ENCODE results near the gene SLC2A2.

SLC2A2 gene

DNA sequence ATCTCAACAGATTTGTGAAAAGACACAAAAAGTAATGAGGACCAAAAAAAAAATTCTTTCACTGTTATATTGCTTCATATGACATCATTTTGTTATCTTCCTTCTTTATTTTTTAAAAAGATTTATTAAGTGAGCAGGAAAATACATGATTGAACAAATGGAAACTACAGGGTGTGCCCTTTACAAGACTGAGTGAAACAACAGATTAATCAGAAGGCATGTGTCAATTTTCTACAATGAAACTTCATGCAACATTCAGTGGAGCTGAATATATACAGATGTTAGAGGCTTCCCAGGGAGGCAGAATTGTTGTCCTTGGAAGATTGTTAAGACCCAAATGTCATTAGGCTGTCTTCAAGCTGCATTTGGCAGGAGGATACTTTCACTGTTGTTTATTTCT is 28.4 kb upstream of the SLC2A2 start:
- no peak for TF ChIP-seq SIN3A (IDR thresholded peaks at IDR 0.05; ENCODE audit: borderline replicate concordance, insufficient read depth, low read length)
- TF ChIP-seq, protein P1, sequence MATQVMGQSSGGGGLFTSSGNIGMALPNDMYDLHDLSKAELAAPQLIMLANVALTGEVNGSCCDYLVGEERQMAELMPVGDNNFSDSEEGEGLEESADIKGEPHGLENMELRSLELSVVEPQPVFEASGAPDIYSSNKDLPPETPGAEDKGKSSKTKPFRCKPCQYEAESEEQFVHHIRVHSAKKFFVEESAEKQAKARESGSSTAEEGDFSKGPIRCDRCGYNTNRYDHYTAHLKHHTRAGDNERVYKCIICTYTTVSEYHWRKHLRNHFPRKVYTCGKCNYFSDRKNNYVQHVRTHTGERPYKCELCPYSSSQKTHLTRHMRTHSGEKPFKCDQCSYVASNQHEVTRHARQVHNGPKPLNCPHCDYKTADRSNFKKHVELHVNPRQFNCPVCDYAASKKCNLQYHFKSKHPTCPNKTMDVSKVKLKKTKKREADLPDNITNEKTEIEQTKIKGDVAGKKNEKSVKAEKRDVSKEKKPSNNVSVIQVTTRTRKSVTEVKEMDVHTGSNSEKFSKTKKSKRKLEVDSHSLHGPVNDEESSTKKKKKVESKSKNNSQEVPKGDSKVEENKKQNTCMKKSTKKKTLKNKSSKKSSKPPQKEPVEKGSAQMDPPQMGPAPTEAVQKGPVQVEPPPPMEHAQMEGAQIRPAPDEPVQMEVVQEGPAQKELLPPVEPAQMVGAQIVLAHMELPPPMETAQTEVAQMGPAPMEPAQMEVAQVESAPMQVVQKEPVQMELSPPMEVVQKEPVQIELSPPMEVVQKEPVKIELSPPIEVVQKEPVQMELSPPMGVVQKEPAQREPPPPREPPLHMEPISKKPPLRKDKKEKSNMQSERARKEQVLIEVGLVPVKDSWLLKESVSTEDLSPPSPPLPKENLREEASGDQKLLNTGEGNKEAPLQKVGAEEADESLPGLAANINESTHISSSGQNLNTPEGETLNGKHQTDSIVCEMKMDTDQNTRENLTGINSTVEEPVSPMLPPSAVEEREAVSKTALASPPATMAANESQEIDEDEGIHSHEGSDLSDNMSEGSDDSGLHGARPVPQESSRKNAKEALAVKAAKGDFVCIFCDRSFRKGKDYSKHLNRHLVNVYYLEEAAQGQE (IDR thresholded peaks at IDR 0.05; ENCODE audit: insufficient read depth in 1 of 2, low read depth in 2 of 2, low read length in 2 of 2) = no peak
- TF ChIP-seq TAF1 (IDR thresholded peaks at IDR 0.05; ENCODE audit: borderline replicate concordance, insufficient read depth, low read length) = no peak
- TF ChIP-seq FOXP2 (optimal IDR thresholded peaks at IDR 0.05; ENCODE audit: borderline replicate concordance, extremely low read depth, extremely low read length, insufficient read depth) = no peak
- TF ChIP-seq POLR2AphosphoS5 (IDR thresholded peaks at IDR 0.05; ENCODE audit: low read depth, low read length) = no peak

DNA sequence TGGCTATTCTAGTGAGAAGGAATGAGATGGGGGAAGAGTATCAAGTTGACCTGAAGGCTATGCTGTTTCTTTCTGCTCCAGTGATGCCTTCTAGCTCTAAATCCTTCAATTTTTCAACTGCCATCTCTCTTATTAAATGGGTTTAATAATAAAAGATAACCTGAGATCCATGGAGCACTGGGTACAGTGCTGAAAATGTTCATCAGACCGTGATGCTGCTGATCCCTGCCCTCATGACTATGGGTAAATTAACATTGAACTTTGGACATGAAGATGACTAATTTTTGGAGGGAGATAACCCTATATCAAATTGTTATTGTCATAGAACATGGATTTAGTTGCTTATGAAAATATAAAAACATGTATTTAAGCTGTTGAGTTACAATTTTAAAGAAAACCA is 27.7 kb upstream of the SLC2A2 start:
- TF ChIP-seq SIN3A (IDR thresholded peaks at IDR 0.05; ENCODE audit: borderline replicate concordance, insufficient read depth, low read length) (no peak), POLR2AphosphoS5 (IDR thresholded peaks at IDR 0.05; ENCODE audit: low read depth, low read length) (no peak), TAF1 (IDR thresholded peaks at IDR 0.05; ENCODE audit: borderline replicate concordance, insufficient read depth, low read length) (no peak), FOXP2 (optimal IDR thresholded peaks at IDR 0.05; ENCODE audit: borderline replicate concordance, extremely low read depth, extremely low read length, insufficient read depth) (no peak)
- TF ChIP-seq, protein P1 (IDR thresholded peaks at IDR 0.05; ENCODE audit: insufficient read depth in 1 of 2, low read depth in 2 of 2, low read length in 2 of 2) = no peak

DNA sequence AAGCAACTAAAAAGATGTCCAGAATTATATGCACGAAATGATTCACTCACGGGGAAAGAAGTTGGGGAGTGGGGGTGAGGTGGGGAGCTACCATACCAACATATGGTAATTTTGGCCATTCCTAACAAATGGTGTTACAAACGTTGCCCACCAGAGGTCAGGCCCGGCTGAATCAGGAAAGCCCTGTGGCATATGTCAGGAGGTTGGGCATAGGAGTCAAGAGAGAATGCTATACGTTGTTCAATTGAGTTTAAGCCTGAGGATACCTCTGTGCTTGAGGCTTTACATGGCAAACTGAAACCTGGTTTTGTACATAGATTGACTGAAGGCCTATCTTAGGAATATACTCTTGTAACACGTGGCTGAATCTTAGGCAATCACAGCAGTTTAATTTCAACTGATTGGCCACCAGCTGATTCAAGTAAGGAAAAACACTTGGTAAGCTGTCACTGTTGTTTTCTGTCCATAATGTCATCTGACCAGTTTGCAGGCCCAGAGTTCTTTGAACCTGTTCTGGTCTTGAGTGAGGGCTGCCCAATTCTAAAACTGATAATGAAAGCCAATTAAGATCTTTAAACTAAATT is 23.4 kb upstream of the SLC2A2 start:
- TF ChIP-seq POLR2AphosphoS5 (IDR thresholded peaks at IDR 0.05; ENCODE audit: low read depth, low read length) (no peak), TAF1 (IDR thresholded peaks at IDR 0.05; ENCODE audit: borderline replicate concordance, insufficient read depth, low read length) (no peak), FOXP2 (optimal IDR thresholded peaks at IDR 0.05; ENCODE audit: borderline replicate concordance, extremely low read depth, extremely low read length, insufficient read depth) (no peak), SIN3A (IDR thresholded peaks at IDR 0.05; ENCODE audit: borderline replicate concordance, insufficient read depth, low read length) (no peak)
- TF ChIP-seq, protein P1 (IDR thresholded peaks at IDR 0.05; ENCODE audit: insufficient read depth in 1 of 2, low read depth in 2 of 2, low read length in 2 of 2) = no peak

DNA sequence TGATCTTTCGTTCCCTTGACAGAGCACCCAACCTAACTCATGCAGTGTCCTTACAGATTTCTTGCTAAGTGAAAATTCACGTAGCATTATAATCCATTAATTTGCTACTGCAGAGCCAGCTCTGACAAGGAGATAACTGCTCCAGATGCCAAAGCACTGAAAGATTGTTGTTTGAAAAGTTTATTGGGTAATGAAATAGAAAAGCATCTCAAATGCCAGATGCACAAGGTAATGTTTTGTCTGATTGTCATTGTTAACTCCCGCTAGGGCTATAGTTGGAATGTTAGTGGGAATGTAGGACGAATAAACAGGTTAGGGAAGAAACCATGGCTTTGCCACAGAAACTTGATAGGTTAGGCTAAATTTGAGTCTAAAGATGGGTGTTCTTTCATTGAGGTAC is 20.2 kb upstream of the SLC2A2 start:
- no peak for TF ChIP-seq POLR2AphosphoS5 (IDR thresholded peaks at IDR 0.05; ENCODE audit: low read depth, low read length)
- TF ChIP-seq TAF1 (IDR thresholded peaks at IDR 0.05; ENCODE audit: borderline replicate concordance, insufficient read depth, low read length) = no peak
- no peak for TF ChIP-seq SIN3A (IDR thresholded peaks at IDR 0.05; ENCODE audit: borderline replicate concordance, insufficient read depth, low read length)
- TF ChIP-seq FOXP2 (optimal IDR thresholded peaks at IDR 0.05; ENCODE audit: borderline replicate concordance, extremely low read depth, extremely low read length, insufficient read depth) = no peak
- TF ChIP-seq, protein P1 (IDR thresholded peaks at IDR 0.05; ENCODE audit: insufficient read depth in 1 of 2, low read depth in 2 of 2, low read length in 2 of 2) = no peak

Measured in PFSK-1 (cell line).